SJSA1 (cell line): ENCODE results near the gene SYTL2. TPM values are rescaled to one million over a fixed set of nuclear protein-coding genes. Genes with fewer than 3 reads are reported as not detected.
"Not testable (repeated sequence)": the region's sequence is repeated elsewhere in the genome, so short reads cannot be mapped to it uniquely, and the experiment has no call there.

Experiments used
- DNase-seq, 2 experiments: peaks; one replicate each; pipeline ENCODE4 v3.0.0-alpha.2; 2015 to 2020; ENCODE audit warnings: low spot score in 2 of 2, low read depth in 1 of 2
- H3K27ac ChIP-seq: fragments of 250-450 bp; sonication (Bioruptor Pico); 2 replicates; pipeline ENCODE4 v1.5.1; 2020; ENCODE audit warnings: mild to moderate bottlenecking, moderate library complexity
- H3K27me3 ChIP-seq: fragments of 250-450 bp; sonication (Bioruptor Pico); replicated peaks from 2 replicates; pipeline ENCODE4 v1.5.1; 2020; ENCODE audit warnings: mild to moderate bottlenecking, moderate library complexity
- H3K36me3 ChIP-seq: fragments of 250-450 bp; sonication (Bioruptor Pico); 2 replicates; pipeline ENCODE4 v1.5.1; 2020; ENCODE audit warnings: mild to moderate bottlenecking
- H3K4me1 ChIP-seq: fragments of 250-450 bp; sonication (Bioruptor Pico); replicated peaks from 2 replicates; pipeline ENCODE4 v1.6.1; 2021; ENCODE audit warnings: mild to moderate bottlenecking
- H3K4me3 ChIP-seq: fragments of 250-450 bp; sonication (Bioruptor Pico); 2 replicates; pipeline ENCODE4 v1.5.1; 2020; ENCODE audit warnings: mild to moderate bottlenecking
- H3K9me3 ChIP-seq: fragments of 250-450 bp; sonication (Bioruptor Pico); replicated peaks from 2 replicates; pipeline ENCODE4 v1.5.1; 2020; ENCODE audit warnings: mild to moderate bottlenecking
- total RNA-seq: library from RNA; depleted of rRNA; stranded (reverse); fragments of >200 nt; shearing (Covaris generic); gene quantifications from 2 replicates; pipeline ENCODE4 v1.2.3, GENCODE V29; 2014; rRNA removed

Gene SYTL2
- total RNA-seq, 1 experiment from 2014 or later, result 4.9 TPM

DNA sequence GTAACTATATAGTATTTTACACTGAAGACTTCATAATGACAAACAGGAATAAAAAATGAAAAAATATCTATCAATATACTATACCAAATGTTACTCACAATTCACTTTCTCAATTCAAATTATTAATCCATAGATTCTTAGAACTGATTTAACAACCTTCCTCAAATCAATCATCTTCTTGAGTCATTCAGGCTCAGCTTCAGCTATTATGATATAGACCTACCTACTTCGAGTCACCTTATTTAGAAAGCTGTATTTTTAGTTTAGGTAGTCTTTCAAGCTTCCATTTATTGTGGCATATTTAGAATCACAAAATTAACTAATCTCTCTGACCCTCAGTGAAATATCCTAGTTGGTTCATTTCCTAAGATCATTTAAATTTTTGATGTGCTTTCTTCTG is 154.2 kb downstream of the SYTL2 start:
- Histone ChIP-seq H3K36me3 (peaks cover 46% of the 10 kb centered on the region), H3K9me3 (no peaks in the 10 kb centered on the region), H3K4me1 (no peaks in the 10 kb centered on the region), H3K27ac (no peak overlapping the region), H3K4me3 (no peak overlapping the region), H3K27me3 (no peaks in the 10 kb centered on the region)
- DNase-seq, result no peak

DNA sequence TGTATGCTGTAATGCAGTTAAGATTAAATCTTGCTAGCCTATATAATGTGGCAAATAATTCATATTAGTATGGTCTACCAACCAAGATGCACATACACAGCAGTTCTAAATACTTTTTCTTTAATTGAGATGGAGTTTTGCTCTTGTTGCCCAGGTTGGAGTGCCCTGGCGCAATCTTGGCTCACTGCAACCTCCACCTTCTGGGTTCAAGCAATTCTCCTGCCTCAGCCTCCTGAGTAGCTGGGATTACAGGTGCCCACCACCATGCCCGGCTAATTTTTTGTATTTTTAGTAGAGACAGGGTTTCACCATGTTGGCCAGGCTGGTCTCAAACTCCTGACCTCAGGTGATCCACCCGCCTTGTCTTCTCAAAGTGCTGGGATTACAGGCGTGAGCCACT is 156.6 kb downstream of the SYTL2 start:
- not testable (repeated sequence) for H3K27me3 ChIP-seq, H3K4me3 ChIP-seq, DNase-seq, H3K9me3 ChIP-seq, H3K4me1 ChIP-seq, H3K27ac ChIP-seq
- peaks cover 29% of the 10 kb centered on the region for H3K36me3 ChIP-seq

DNA sequence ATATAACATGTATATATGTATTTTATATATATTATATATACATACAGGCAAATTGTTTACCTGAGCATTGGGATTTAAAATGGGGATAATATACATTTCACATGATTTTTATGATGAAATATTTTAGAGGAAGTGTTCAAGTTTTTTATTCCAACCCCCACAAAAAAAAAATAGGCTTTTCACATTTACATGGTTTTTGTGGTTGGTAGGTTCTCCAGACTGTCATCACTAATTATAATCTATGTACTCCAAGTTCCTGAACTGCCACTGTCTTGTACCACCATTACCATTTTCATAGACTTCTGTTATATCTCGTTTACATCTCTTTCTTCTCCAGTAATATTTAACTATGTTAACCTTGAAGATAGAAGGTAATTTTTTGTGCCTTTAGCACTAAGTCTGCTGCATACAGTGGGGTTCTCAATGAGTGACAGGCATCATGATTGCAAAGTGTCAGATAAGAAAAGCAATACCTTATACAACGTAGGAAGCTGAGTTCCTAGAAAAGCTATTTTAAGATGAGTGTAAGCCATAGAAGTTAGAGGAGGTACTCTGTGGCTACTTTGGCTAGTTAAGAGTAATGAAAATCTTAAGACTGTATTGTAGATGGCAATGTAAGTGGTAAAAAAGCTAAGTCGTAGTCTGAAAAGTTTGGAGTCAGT is 158.0 kb downstream of the SYTL2 start:
- Histone ChIP-seq H3K4me1 (no peaks in the 10 kb centered on the region), H3K36me3 (peaks cover 19% of the 10 kb centered on the region), H3K9me3 (no peaks in the 10 kb centered on the region), H3K27me3 (no peaks in the 10 kb centered on the region), H3K4me3 (no peak overlapping the region), H3K27ac (no peak overlapping the region)
- no peak for DNase-seq

DNA sequence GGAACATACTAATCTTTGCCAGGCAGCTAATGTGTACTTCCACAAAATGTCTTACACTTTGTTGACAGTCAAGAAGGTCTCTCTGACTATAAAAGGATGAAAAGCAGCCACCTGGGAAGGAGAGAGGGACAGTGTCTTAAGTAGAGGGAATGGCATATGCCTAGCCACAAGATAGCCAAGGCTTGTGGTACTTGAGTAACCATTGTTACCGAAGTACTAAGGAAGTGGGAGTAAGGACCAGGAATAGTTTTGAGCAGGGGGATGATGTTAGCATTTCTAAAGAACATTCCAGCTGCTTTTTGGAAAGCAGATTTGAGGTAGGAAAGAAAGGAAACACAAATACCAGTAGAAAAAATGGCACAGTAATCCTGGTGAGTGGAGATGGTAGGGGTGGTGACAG is 159.8 kb downstream of the SYTL2 start:
- no peaks in the 10 kb centered on the region for H3K4me1 ChIP-seq
- no peak for DNase-seq
- H3K4me3 ChIP-seq, result no peak overlapping the region
- H3K36me3 ChIP-seq, result peaks cover 11% of the 10 kb centered on the region
- H3K9me3 ChIP-seq, result no peaks in the 10 kb centered on the region
- H3K27ac ChIP-seq, result no peak overlapping the region
- no peaks in the 10 kb centered on the region for H3K27me3 ChIP-seq

DNA sequence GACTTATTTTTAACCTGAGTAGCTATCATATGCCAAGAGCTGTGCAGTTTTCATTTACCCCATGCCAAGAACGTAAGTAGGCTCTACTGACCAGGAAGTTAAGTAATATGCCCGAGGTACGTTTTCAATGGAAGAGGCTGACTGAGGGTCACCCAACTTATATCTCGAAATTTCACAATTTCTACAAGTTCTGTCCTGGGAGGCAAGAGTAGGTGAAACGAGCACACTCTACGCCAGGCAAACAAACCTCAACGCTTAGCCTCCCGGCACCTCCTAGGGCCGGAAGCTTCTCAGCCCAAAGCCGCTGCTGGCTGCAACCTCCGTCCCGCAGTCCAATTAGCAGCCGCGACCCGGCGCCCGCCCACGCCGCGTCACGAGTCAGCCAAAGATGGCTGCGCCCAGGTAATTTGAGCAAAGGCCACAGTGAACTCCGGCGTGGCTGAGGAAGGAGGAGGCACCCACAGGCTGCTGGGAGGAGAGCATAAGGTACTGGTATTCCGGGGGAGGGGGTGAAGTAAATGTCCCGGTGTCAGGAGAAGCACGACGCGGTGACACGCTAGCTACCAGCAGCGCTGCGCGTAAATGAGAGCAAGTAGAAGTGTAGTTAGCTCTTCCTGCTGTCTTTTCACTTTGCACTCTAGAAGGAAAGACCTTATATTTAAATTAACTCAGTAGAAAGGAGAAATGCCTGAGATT is 163.2 kb downstream of the SYTL2 start, which contains the start of gene TMEM126A:
TSS of gene TMEM126A (plus strand) at position 364 of the 696 bp plus-strand sequence. CDS start 2,289 bp downstream, outside the sequence.
- Histone ChIP-seq H3K9me3 (no peaks in the 10 kb centered on the region), H3K36me3 (no peaks in the 10 kb centered on the region; the same call in 1 of the 2 replicates), H3K4me1 (no peaks in the 10 kb centered on the region), H3K4me3 (peak within 1 kb of the TSS; percentile 61), H3K27me3 (no peaks in the 10 kb centered on the region), H3K27ac (peak within 1 kb of the TSS; percentile 54)
- DNase-seq, result peak; percentile 62 to 64

DNA sequence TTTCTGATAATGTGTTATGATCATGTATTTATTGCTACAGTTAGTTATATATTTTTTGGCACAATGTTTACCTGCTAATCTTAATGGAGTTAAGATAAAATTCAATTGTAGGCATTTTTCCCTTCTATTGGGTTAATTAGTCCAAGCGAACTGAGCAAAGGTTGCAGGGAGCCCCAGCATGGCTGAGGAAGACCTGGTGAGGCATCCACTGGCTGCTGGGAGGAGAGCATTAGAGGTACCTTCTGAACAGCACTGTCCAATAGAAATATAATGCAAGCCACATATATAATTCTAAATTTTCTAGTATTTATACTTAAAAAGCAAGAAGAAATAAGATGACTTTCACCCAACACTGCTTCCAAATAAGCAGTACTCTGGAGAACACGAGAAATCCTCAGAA is 163.9 kb downstream of the SYTL2 start:
- H3K27ac ChIP-seq, result no peak overlapping the region
- no peak for DNase-seq

More for the DNA sequence above, 163.9 kb downstream of the SYTL2 start:
- Histone ChIP-seq H3K36me3 (no peaks in the 10 kb centered on the region; the same call in 1 of the 2 replicates), H3K4me3 (peak overlapping the region; percentile 61), H3K27me3 (no peaks in the 10 kb centered on the region), H3K9me3 (no peaks in the 10 kb centered on the region), H3K4me1 (no peaks in the 10 kb centered on the region)

Other genes starting within 250 kb of the SYTL2 start
- 0.13 TPM in 1 of 2 replicates, not detected in the other for gene DLG2, start 183.8 kb downstream of the SYTL2 start, total RNA-seq
- gene TMEM126B, start 182.5 kb downstream of the SYTL2 start, total RNA-seq, result 32.5 and 37.0 TPM in 2 replicates
- 30.6 and 52.5 TPM in 2 replicates for gene TMEM126A, start 163.2 kb downstream of the SYTL2 start, total RNA-seq
- 15.2 and 24.6 TPM in 2 replicates for gene CREBZF, start 146.0 kb downstream of the SYTL2 start, total RNA-seq
- 0.26 TPM in 1 of 2 replicates, not detected in the other for gene CCDC89, start 124.9 kb downstream of the SYTL2 start, total RNA-seq
- gene CCDC83, start 44.2 kb upstream of the SYTL2 start, total RNA-seq, result not detected in 2 replicates